Neural cell (in vitro differentiated cells): ENCODE measurements around the gene CPVL. TPM values are rescaled to one million over a fixed set of nuclear protein-coding genes. Genes with fewer than 3 reads are reported as not detected.

Experiments used
- H2AFZ ChIP-seq: fragments of 200-600, 300-800 bp; sonication (generic), shearing (Covaris generic); 2 replicates; pipeline ENCODE4 v1.6.0; 2014; ENCODE audit warnings: low read depth, mild to moderate bottlenecking, antibody characterized with exemption, low read length, moderate library complexity
- H3F3A ChIP-seq: fragments of 200-600 bp; shearing (Covaris generic); 2 replicates; pipeline ENCODE4 v1.6.1; 2016; ENCODE audit warnings: mild to moderate bottlenecking, moderate library complexity, mixed read lengths, antibody characterized with exemption, low read length; ENCODE audit not compliant: insufficient read depth, poor library complexity, severe bottlenecking
- H3K27ac ChIP-seq: fragments of 200-600, 300-800 bp; sonication (generic), shearing (Covaris generic); 2 replicates; pipeline ENCODE4 v1.5.1; 2014; ENCODE audit warnings: mild to moderate bottlenecking, low read length, moderate library complexity
- H3K27me3 ChIP-seq: fragments of 300-800, 200-600 bp; sonication (generic), shearing (Covaris generic); 2 replicates; pipeline ENCODE4 v1.6.0; 2014; ENCODE audit warnings: mild to moderate bottlenecking, low read depth, low read length, moderate library complexity; ENCODE audit not compliant: insufficient read depth
- H3K36me3 ChIP-seq: fragments of 300-800, 200-600 bp; sonication (generic), shearing (Covaris generic); 2 replicates; pipeline ENCODE4 v1.5.1; 2014; ENCODE audit warnings: mild to moderate bottlenecking, antibody characterized with exemption, low read length, moderate library complexity; ENCODE audit not compliant: insufficient read depth
- H3K4me2 ChIP-seq: fragments of 300-800, 200-600 bp; sonication (generic), shearing (Covaris generic); 2 replicates; pipeline ENCODE4 v1.6.0; 2014; ENCODE audit warnings: mild to moderate bottlenecking, low read length
- H3K4me3 ChIP-seq: fragments of 300-800, 200-600 bp; sonication (generic), shearing (Covaris generic); 2 replicates; pipeline ENCODE4 v1.5.1; 2014; ENCODE audit warnings: mild to moderate bottlenecking, low read length, moderate library complexity
- H3K79me2 ChIP-seq: fragments of 200-600 bp; shearing (Covaris generic); replicated peaks from 2 replicates; pipeline ENCODE4 v1.6.0; 2014; ENCODE audit warnings: mild to moderate bottlenecking, low read length, moderate library complexity; ENCODE audit not compliant: insufficient read depth
- H3K9ac ChIP-seq: fragments of 300-800, 200-600 bp; sonication (generic), shearing (Covaris generic); 2 replicates; pipeline ENCODE4 v1.6.1; 2016; ENCODE audit warnings: mild to moderate bottlenecking, low read length, mixed read lengths
- H3K9me2 ChIP-seq: fragments of 200-600 bp; shearing (Covaris generic); 2 replicates; pipeline ENCODE4 v1.6.1; 2016; ENCODE audit warnings: mild to moderate bottlenecking, low read length, mixed read lengths; ENCODE audit not compliant: insufficient read depth
- H3K9me3 ChIP-seq: fragments of 200-600, 300-800 bp; sonication (generic), shearing (Covaris generic); 2 replicates; pipeline ENCODE4 v1.6.1; 2016; ENCODE audit warnings: mild to moderate bottlenecking, mixed run types, low read length, moderate library complexity, mixed read lengths
- H4K20me1 ChIP-seq: fragments of 200-600 bp; shearing (Covaris generic); 2 replicates; pipeline ENCODE4 v1.6.1; 2016; ENCODE audit warnings: mild to moderate bottlenecking, mixed run types; ENCODE audit not compliant: insufficient read depth
- EP300 ChIP-seq: fragments of 450-650 bp; conservative IDR thresholded peaks from 2 replicates; pipeline ENCODE4 v1.6.1; 2014; ENCODE audit warnings: antibody characterized with exemption, mild to moderate bottlenecking, moderate library complexity; ENCODE audit not compliant: poor library complexity, severe bottlenecking
- EZH2 ChIP-seq: fragments of 200-600, 300-800 bp; shearing (Covaris generic), sonication (generic); IDR thresholded peaks from 2 replicates; pipeline ENCODE4 v1.6.1; 2014; ENCODE audit warnings: antibody characterized with exemption, low read length, borderline replicate concordance, mild to moderate bottlenecking; ENCODE audit not compliant: insufficient read depth, poor library complexity, severe bottlenecking
- MXI1 ChIP-seq: fragments of 450-650 bp; conservative IDR thresholded peaks from 2 replicates; pipeline ENCODE4 v1.6.1; 2014; ENCODE audit warnings: antibody characterized with exemption, mild to moderate bottlenecking; ENCODE audit not compliant: poor library complexity, severe bottlenecking
- POLR2AphosphoS5 ChIP-seq: IDR thresholded peaks from 2 replicates; pipeline ENCODE4 v1.6.1; 2012
- RAD21 ChIP-seq: fragments of 450-650 bp; conservative IDR thresholded peaks from 2 replicates; pipeline ENCODE4 v1.6.1; 2014; ENCODE audit warnings: antibody characterized with exemption, mild to moderate bottlenecking, moderate library complexity
- SMC3 ChIP-seq: fragments of 450-650 bp; conservative IDR thresholded peaks from 2 replicates; pipeline ENCODE4 v1.6.1; 2014; ENCODE audit warnings: antibody characterized with exemption, mild to moderate bottlenecking, moderate library complexity; ENCODE audit not compliant: poor library complexity
- TAF1 ChIP-seq: IDR thresholded peaks from 2 replicates; pipeline ENCODE4 v1.6.1; 2012; ENCODE audit warnings: low read depth
- polyA plus RNA-seq: library from polyadenylated mRNA; depleted of rRNA; stranded (reverse); fragments of >200 nt; gene quantifications from 2 replicates; pipeline ENCODE4 v1.2.3, GENCODE V29; 2014
- TF ChIP-seq, protein P1 (sequence below): IDR thresholded peaks from 2 replicates; pipeline ENCODE4 v1.6.1; 2012; ENCODE audit warnings: borderline replicate concordance
- TF ChIP-seq, protein P2 (sequence below): fragments of 450-650 bp; IDR thresholded peaks from 2 replicates; pipeline ENCODE4 v1.5.1; 2014; ENCODE audit warnings: antibody characterized with exemption, mild to moderate bottlenecking, moderate library complexity; ENCODE audit not compliant: poor library complexity, severe bottlenecking

The CPVL gene
- polyA plus RNA-seq, 1 donor from 2014 or later = 13.0 TPM

DNA sequence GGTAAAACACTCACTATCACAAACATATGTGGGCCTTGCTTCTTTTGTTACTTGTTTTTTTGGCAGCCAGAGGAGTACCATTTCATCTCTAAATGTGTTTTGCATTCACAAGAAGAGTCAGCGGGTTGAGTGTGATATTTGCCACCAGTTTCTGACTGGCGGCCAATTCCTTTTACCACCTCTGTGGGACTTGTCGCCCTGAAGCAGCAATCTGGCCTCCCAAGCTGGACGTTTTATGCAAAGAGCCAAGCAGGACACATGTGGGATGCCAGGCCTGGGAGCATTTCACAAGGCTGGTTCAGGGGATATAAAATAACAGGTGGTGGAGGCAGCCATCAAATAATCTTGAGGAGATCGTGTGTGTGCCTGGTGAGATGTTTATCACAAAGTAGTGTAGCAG lies 126.4 kb downstream of the CPVL start:
- H3F3A ChIP-seq = no peaks in the 10 kb centered on the region
- no peaks in the 10 kb centered on the region for H3K79me2 ChIP-seq
- no peak overlapping the region for H3K4me3 ChIP-seq
- no peak overlapping the region for H2AFZ ChIP-seq
- no peaks in the 10 kb centered on the region for H3K9me2 ChIP-seq
- H3K27me3 ChIP-seq = no peaks in the 10 kb centered on the region
- H3K36me3 ChIP-seq = no peaks in the 10 kb centered on the region
- peaks cover under 1% of the 10 kb centered on the region for H3K9me3 ChIP-seq
- H3K27ac ChIP-seq = no peak overlapping the region
- H4K20me1 ChIP-seq = no peaks in the 10 kb centered on the region
- no peak overlapping the region for H3K9ac ChIP-seq
- TF ChIP-seq RAD21 (no peak), EZH2 (no peak)
- TF ChIP-seq, protein P1, sequence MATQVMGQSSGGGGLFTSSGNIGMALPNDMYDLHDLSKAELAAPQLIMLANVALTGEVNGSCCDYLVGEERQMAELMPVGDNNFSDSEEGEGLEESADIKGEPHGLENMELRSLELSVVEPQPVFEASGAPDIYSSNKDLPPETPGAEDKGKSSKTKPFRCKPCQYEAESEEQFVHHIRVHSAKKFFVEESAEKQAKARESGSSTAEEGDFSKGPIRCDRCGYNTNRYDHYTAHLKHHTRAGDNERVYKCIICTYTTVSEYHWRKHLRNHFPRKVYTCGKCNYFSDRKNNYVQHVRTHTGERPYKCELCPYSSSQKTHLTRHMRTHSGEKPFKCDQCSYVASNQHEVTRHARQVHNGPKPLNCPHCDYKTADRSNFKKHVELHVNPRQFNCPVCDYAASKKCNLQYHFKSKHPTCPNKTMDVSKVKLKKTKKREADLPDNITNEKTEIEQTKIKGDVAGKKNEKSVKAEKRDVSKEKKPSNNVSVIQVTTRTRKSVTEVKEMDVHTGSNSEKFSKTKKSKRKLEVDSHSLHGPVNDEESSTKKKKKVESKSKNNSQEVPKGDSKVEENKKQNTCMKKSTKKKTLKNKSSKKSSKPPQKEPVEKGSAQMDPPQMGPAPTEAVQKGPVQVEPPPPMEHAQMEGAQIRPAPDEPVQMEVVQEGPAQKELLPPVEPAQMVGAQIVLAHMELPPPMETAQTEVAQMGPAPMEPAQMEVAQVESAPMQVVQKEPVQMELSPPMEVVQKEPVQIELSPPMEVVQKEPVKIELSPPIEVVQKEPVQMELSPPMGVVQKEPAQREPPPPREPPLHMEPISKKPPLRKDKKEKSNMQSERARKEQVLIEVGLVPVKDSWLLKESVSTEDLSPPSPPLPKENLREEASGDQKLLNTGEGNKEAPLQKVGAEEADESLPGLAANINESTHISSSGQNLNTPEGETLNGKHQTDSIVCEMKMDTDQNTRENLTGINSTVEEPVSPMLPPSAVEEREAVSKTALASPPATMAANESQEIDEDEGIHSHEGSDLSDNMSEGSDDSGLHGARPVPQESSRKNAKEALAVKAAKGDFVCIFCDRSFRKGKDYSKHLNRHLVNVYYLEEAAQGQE = no peak
- H3K4me2 ChIP-seq = no peak overlapping the region

DNA sequence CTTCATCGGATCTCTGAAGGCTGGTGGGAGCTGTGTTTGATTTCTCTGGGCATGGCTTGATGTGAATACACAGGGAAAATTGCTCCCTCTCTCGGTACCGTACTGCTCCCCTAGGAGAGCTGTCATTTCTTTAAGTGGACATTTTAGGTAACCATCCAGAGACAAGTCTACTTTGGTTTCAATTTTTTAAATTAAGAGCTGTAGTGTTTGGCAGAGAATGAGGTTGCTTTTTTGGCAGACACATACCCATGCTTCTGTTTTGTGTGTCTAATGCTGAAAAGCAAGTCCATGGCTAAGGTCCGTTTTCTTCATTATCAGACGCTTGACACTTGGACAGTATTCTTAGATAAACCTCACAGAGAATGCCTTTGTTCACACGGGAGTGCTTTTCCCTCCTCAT lies 127.0 kb downstream of the CPVL start:
- Histone ChIP-seq H3K9me2 (no peaks in the 10 kb centered on the region), H2AFZ (no peak overlapping the region), H3K79me2 (no peaks in the 10 kb centered on the region), H3F3A (no peaks in the 10 kb centered on the region), H3K36me3 (no peaks in the 10 kb centered on the region), H3K27ac (no peak overlapping the region), H3K9me3 (no peaks in the 10 kb centered on the region), H3K4me3 (no peak overlapping the region), H3K27me3 (no peaks in the 10 kb centered on the region), H3K4me2 (no peak overlapping the region), H3K9ac (no peak overlapping the region), H4K20me1 (no peaks in the 10 kb centered on the region)
- TF ChIP-seq POLR2AphosphoS5 = no peak
- TF ChIP-seq SMC3 = no peak
- TF ChIP-seq, protein P1 = no peak
- TF ChIP-seq, protein P2, sequence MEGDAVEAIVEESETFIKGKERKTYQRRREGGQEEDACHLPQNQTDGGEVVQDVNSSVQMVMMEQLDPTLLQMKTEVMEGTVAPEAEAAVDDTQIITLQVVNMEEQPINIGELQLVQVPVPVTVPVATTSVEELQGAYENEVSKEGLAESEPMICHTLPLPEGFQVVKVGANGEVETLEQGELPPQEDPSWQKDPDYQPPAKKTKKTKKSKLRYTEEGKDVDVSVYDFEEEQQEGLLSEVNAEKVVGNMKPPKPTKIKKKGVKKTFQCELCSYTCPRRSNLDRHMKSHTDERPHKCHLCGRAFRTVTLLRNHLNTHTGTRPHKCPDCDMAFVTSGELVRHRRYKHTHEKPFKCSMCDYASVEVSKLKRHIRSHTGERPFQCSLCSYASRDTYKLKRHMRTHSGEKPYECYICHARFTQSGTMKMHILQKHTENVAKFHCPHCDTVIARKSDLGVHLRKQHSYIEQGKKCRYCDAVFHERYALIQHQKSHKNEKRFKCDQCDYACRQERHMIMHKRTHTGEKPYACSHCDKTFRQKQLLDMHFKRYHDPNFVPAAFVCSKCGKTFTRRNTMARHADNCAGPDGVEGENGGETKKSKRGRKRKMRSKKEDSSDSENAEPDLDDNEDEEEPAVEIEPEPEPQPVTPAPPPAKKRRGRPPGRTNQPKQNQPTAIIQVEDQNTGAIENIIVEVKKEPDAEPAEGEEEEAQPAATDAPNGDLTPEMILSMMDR = no peak
- no peak for TF ChIP-seq EP300
- no peak for TF ChIP-seq EZH2
- no peak for TF ChIP-seq RAD21
- TF ChIP-seq TAF1 = no peak
- no peak for TF ChIP-seq MXI1
